COR-L47 (cell line): ENCODE measurements around the gene ARHGAP22.

Experiments
- DNase-seq: peaks from one replicate; lab custom pipeline; 2025; lab: John Stamatoyannopoulos, UW

Gene ARHGAP22

DNA sequence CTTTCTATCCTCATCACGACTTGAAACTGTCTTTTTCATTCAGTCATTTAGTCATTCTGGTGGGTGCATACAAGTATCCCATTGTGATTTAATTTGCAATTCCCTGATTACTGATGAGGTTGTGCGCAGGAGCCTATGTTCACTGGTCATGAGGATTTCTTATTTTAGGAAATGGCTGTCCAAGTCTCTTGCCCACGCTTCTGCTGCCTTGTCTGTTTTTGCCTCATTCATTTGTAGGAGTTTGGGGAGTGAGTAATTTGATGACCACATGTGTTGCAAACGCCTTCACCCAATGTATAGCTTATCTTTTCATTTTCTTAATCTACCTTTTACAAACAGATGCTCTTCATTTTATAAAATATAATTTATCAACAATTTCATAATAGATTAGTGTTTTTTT is 127.3 kb downstream of the ARHGAP22 start:
- no peak for DNase-seq

DNA sequence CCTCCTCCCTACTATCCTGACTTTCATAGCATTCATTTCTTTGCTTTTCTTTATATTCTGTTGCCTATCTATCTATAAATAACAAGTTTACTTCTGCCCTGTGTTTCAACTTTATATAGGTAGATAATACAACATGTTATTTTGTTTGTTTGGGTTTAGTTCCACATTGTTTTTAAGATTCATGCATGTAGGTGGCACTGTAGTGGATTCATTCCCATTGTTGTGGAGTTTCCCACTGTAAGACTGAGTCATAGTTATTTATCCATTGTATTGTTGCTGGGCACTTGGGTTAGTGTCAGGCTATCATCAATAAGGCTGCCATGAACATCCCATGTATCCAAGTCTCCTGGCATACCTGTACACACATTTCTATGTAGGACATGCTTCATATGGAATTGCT is 127.7 kb downstream of the ARHGAP22 start:
- DNase-seq = no peak

DNA sequence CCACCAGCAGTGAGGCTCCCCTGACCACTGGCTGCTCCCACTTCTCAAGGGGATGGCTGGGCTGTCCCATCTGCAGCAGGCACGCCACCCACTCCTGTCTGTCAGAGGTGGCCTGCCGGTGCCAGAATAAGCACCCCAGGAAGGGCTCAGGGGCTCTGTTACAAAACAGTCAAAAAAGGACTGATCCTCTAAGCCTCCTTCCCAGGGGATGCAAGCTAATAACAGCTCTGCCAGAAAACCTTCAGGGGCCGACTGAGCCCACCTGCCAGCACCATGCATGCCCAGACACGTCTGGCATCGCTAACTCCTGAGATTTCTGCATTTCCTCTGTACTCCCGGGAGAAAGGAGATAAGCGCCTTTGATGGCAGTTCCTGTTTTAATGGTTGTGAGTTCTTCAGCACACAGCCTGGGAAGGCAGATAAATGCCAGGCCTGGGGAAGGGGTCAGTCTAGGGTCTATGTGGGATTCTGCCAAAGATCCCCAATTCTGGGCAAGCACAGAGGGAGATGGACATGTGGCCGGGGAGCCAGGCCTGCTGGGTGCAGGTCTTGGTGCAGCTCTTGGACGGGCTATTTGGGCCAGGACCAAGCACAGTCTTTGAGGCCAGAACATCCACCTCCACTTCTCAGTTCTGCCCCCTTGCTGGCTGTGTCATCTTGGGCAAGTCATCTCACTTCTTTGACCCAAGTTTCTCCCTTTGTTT is 128.4 kb downstream of the ARHGAP22 start:
- peak; percentile 34 for DNase-seq

- DNase-seq = no peak
These were observed 129.0 kb downstream of the ARHGAP22 start for GRCh38 chr10:48475943-48476278.

- no peak for DNase-seq
These were observed 130.0 kb downstream of the ARHGAP22 start for GRCh38 chr10:48474765-48475365.

DNA sequence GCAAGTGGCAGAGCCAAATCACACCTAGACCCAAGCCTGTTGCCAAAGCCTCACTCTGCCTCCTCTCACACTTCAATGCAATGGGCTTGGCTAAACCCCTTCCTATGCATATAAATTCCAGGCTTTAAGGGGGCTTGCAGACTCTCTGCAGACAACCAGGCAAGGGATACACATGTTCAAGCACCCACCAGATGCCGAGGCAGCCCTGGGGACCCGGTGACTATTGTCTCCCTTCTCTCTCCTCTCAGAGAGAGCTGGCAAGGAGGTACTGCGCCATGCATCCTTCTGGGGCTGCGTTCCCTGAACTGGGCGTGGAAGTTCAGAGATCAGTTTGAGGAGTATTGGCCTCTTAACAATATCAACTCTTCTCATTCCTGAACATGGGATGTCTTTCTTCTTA is 131.2 kb downstream of the ARHGAP22 start:
- DNase-seq = no peak

- no peak for DNase-seq
These were observed 132.3 kb downstream of the ARHGAP22 start for GRCh38 chr10:48472501-48473069.

GRCh38 chr10:48470893-48471805 is 133.7 kb downstream of the ARHGAP22 start:
- DNase-seq = no peak

- no peak for DNase-seq
These were observed 134.6 kb downstream of the ARHGAP22 start for GRCh38 chr10:48470115-48470892.

DNA sequence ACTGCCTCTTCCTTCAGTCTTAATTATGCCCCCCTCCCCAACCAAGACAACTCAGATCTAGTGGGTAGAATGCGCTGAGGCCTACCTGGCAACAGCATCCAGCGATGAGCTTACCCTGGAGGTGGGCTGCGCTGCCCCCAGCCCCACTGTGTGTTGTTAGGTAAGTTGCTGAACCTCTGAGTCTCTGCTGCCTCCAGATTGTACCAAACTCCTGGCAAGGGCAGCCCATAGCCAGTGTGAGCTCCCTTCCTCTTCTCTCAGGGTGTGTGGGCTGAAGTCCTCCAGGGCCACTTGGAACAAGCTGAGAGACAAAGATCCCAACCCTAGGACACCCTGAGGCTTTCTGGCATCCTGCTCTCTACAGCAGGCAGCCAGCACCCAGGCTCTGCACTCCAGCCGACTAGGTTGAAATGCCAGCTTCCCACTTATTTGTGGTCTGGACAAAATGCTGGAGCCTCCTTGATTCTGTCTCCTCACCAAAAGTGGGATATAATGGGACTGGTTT is 135.3 kb downstream of the ARHGAP22 start:
- DNase-seq = no peak

DNA sequence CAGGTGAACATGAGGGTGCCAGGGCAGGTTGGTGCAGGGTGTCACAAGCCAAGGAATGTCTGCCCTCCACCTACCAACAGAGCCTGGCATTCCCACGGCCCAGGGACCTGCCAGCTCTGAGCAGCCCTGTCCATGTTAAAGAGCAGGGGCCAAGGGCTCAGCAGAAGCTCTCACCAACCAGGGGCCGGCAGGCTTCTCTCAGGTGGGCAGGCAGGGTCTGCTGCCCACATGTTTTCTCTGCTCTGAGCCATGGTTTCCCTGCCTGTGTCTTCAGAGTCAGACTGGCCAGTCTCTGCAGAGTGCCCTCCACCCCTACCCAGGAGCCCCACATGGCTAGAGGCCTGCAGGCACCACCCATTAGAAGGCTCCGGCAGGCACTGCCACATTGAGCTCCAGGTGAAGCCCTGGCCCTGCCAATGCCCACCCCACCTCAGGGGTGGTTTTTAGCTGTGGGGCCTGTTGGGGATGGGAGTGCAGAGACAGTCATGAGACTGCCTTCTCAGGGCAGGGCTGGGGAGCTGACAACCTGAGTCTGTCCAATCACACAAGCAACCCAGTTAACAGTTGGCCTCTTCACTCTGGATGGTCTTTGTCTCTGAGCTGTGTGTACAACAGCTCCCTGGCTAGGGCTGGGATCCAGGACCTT is 135.9 kb downstream of the ARHGAP22 start:
- DNase-seq = no peak

DNA sequence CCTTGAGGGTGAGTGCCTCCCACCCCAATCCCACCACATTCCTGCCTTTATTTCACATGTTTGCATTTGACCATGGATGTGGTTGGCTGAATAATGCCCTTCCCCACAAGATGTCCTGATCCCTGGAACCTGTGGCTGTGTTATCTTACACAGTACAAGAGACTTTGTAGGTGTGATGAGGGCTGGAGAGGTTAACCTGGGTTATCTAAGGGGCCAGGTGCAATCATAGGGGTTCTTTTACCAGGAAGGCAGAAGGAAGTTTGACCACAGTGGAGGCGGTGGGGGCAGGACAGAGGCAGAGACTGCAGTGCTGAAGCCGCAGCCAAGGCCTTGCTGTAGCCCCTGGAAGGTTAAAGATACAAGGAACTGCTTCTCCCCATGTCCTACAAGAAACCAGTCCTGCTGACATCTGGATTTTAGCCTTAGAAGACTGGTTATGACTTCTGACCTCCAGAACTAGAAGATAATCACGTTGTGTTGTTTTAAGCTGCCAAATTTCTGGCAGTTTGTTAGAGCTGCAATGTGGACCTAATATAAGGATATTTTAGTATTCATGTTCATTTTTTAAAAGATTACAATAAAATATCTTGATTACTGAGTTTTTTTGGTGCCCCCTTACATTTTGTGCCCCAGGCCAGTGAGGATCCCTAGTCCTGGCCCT is 136.6 kb downstream of the ARHGAP22 start:
- DNase-seq = no peak

DNA sequence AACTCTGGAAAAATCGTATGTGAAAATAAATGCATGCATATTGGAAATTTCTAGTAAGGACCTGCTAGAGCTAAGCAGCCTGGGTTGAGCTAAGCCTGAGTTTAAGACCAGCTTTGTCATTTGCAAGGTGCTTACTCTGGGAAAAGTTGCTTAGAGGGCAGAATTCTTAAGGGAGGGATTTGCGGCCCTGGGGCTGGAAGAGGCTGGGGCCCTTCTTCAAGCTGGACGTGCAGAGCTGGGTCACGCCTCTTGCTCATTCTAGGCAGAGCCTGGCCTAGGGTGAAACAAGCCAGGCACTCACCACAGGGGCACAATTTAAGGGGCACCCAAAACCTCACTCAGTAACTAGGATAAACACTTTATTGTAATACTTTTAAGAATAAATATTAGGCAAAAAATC is 137.2 kb downstream of the ARHGAP22 start:
- no peak for DNase-seq

- no peak for DNase-seq
These were observed 138.1 kb downstream of the ARHGAP22 start for GRCh38 chr10:48466611-48467240.

- no peak for DNase-seq
These were observed 138.9 kb downstream of the ARHGAP22 start for GRCh38 chr10:48465860-48466521.

GRCh38 chr10:48464871-48465736 is 139.8 kb downstream of the ARHGAP22 start:
- no peak for DNase-seq

DNA sequence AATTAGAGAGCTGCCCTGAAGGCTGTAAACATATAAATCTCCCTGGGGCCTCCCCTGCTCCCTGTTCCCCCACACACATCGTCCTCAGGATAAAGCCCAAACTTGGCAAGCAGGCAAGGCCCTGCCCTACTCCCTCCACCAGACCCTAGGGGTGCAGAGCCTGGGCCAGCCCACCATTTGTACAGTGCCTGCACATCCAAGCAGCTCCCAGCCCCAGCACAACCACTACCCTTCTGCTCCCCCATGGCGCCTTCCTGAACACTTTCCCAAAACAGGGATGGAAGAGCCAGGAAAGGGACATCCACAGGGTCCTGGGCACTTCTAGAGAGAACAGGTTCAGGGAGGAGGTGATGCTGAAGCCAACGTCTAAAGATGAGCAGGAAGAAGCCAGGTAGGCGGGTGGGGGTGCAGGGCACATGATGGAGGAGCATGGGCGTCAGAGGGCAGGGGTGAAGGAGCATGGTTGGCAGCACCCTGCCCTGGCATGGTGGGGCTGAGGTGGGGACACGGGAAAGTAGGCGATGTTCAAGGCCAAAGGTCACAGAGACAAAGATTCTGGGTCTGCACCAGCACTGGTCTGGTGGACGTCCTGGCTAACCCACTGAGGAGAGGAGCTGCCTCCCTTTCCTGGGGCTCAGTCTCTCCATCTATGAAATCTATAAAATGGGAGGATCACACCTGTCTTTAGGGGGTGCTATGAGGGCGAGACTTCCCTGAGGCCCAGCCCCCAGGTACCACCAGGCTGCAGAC is 140.6 kb downstream of the ARHGAP22 start:
- no peak for DNase-seq
